Measurements from ENCODE around the gene GPC5.

GPC5 gene

GRCh38 chr13:91596842-91597241, 198.4 kb downstream of the GPC5 start:
- no peak for DNase-seq (ENCODE audit: low read depth)
- H3K9ac ChIP-seq (ENCODE audit: low read length), result no peak overlapping the region
- H3K4me3 ChIP-seq (ENCODE audit: low read length), result no peak overlapping the region
- H3K9me3 ChIP-seq (ENCODE audit: control insufficient read depth, low read length), result no peaks in the 10 kb centered on the region
- no peaks in the 10 kb centered on the region for H3K4me1 ChIP-seq (ENCODE audit: control insufficient read depth, insufficient read depth, low read length)
- H3K36me3 ChIP-seq (ENCODE audit: control insufficient read depth, insufficient read depth, low read length, severe bottlenecking), result no peaks in the 10 kb centered on the region
- H3K27me3 ChIP-seq (replicated peaks; ENCODE audit: control insufficient read depth, insufficient read depth, low read length), result no peaks in the 10 kb centered on the region

DNA sequence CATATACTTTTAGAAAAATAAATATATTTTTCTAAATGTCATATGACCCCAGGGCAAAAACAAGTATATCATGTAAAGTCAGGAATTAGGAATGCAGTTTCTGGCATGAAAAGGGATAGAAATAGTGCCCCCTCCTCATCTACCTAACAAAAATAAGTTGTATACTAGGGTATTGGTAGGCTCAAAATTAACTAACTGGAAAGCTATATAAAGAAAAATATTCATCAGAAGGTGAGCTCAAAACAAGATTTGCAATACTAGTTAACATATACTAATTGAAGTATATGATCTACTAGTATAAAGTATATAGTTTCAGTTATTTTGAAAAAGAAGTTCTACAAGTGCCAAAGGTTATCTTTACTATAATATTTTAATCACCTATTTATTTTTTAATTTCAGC, 200.2 kb downstream of the GPC5 start:
- no peak for DNase-seq (ENCODE audit: low read depth)
- no peaks in the 10 kb centered on the region for H3K4me1 ChIP-seq (ENCODE audit: control insufficient read depth, insufficient read depth, low read length)
- no peak overlapping the region for H3K9ac ChIP-seq (ENCODE audit: low read length)
- H3K27me3 ChIP-seq (replicated peaks; ENCODE audit: control insufficient read depth, insufficient read depth, low read length), result no peaks in the 10 kb centered on the region
- H3K36me3 ChIP-seq (ENCODE audit: control insufficient read depth, insufficient read depth, low read length, severe bottlenecking), result no peaks in the 10 kb centered on the region
- H3K4me3 ChIP-seq (ENCODE audit: low read length), result no peak overlapping the region
- H3K9me3 ChIP-seq (ENCODE audit: control insufficient read depth, low read length), result no peaks in the 10 kb centered on the region

DNA sequence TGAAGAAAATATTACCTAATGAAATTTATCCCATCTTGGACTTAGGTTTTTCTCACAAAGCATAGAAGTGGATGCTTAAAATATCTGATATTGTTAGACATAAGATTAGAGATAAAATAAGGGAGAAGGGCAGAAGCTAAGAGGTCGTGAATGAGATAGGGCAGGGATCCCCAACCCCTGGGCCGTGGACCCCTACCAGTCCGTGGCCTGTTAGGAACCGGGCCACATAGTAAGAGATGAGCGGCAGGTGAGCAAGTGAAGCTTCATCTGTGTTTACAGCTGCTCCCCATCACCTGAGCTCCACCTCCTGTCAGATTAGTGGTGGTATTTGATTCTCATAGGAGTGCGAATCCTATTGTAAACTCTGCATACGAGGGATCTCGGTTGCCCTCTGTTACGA, 202.9 kb downstream of the GPC5 start:
- Histone ChIP-seq H3K9me3 (ENCODE audit: control insufficient read depth, low read length) (no peaks in the 10 kb centered on the region), H3K4me3 (ENCODE audit: low read length) (no peak overlapping the region), H3K4me1 (ENCODE audit: control insufficient read depth, insufficient read depth, low read length) (no peaks in the 10 kb centered on the region), H3K9ac (ENCODE audit: low read length) (no peak overlapping the region), H3K36me3 (ENCODE audit: control insufficient read depth, insufficient read depth, low read length, severe bottlenecking) (no peaks in the 10 kb centered on the region), H3K27me3 (replicated peaks; ENCODE audit: control insufficient read depth, insufficient read depth, low read length) (no peaks in the 10 kb centered on the region)
- no peak for DNase-seq (ENCODE audit: low read depth)

- H3K9ac ChIP-seq (ENCODE audit: low read length), result no peak overlapping the region
- no peak for DNase-seq (ENCODE audit: low read depth)
- H3K4me3 ChIP-seq (ENCODE audit: low read length), result no peak overlapping the region
- no peaks in the 10 kb centered on the region for H3K36me3 ChIP-seq (ENCODE audit: control insufficient read depth, insufficient read depth, low read length, severe bottlenecking)
- H3K27me3 ChIP-seq (replicated peaks; ENCODE audit: control insufficient read depth, insufficient read depth, low read length), result no peaks in the 10 kb centered on the region
- H3K9me3 ChIP-seq (ENCODE audit: control insufficient read depth, low read length), result no peaks in the 10 kb centered on the region
- H3K4me1 ChIP-seq (ENCODE audit: control insufficient read depth, insufficient read depth, low read length), result no peaks in the 10 kb centered on the region
These were observed 203.4 kb downstream of the GPC5 start for GRCh38 chr13:91601807-91602206.

GRCh38 chr13:91609353-91609752, 210.9 kb downstream of the GPC5 start:
- peaks cover 5% of the 10 kb centered on the region for H3K4me1 ChIP-seq (ENCODE audit: control insufficient read depth, insufficient read depth, low read length)
- no peaks in the 10 kb centered on the region for H3K36me3 ChIP-seq (ENCODE audit: control insufficient read depth, insufficient read depth, low read length, severe bottlenecking)
- H3K4me3 ChIP-seq (ENCODE audit: low read length), result peak overlapping the region; percentile 66
- no peaks in the 10 kb centered on the region for H3K9me3 ChIP-seq (ENCODE audit: control insufficient read depth, low read length)
- H3K27me3 ChIP-seq (replicated peaks; ENCODE audit: control insufficient read depth, insufficient read depth, low read length), result no peaks in the 10 kb centered on the region
- DNase-seq (ENCODE audit: low read depth), result no peak
- H3K9ac ChIP-seq (ENCODE audit: low read length), result no peak overlapping the region

DNA sequence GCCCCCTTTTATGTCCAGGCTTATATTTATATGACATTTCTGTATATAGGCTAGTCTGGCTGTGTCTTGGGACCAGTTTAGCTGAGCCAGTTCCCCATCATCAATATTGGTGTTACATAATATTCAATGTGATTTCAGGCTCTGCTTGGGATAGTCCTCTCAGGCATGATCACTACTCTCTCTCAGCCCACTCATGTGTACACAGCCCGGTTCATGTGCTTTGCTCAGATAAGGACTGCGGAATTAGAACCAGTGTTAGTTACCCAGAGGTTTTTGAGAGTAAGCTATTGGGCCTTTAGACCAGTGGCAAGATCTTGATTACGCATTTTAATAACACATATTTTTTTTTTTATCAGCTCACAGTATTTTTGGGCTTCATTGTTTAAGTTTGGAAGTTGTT, 219.9 kb downstream of the GPC5 start:
- no peaks in the 10 kb centered on the region for H3K36me3 ChIP-seq (ENCODE audit: control insufficient read depth, insufficient read depth, low read length, severe bottlenecking)
- no peaks in the 10 kb centered on the region for H3K4me1 ChIP-seq (ENCODE audit: control insufficient read depth, insufficient read depth, low read length)
- no peak for DNase-seq (ENCODE audit: low read depth)
- no peak overlapping the region for H3K9ac ChIP-seq (ENCODE audit: low read length)
- no peak overlapping the region for H3K4me3 ChIP-seq (ENCODE audit: low read length)
- H3K27me3 ChIP-seq (replicated peaks; ENCODE audit: control insufficient read depth, insufficient read depth, low read length), result no peaks in the 10 kb centered on the region
- H3K9me3 ChIP-seq (ENCODE audit: control insufficient read depth, low read length), result no peaks in the 10 kb centered on the region

DNA sequence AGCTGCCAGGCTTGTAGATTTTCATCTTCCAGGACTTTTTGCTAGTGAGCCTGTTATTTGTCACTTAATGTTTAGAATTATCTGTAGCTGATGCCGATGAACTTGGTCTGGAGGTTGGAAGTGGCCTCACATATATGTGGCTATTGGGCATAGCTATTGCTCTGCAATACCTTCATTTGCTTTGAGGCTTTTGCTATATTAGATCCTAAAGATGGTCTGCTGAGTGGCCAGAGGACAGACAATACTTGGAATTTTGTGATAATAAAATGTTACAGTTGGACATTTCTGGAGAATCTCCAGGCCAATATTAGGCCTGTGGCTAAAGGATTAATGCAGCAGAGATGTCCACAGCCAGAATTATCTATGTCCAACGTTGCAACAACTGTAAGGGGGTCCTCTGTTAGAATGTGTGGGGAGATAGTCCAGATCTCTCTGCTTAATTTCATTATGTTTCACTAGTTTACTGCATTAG, 222.3 kb downstream of the GPC5 start:
- Histone ChIP-seq H3K27me3 (replicated peaks; ENCODE audit: control insufficient read depth, insufficient read depth, low read length) (no peaks in the 10 kb centered on the region), H3K9me3 (ENCODE audit: control insufficient read depth, low read length) (no peaks in the 10 kb centered on the region), H3K4me3 (ENCODE audit: low read length) (no peak overlapping the region), H3K36me3 (ENCODE audit: control insufficient read depth, insufficient read depth, low read length, severe bottlenecking) (no peaks in the 10 kb centered on the region), H3K4me1 (ENCODE audit: control insufficient read depth, insufficient read depth, low read length) (no peaks in the 10 kb centered on the region), H3K9ac (ENCODE audit: low read length) (no peak overlapping the region)
- no peak for DNase-seq (ENCODE audit: low read depth)

- Histone ChIP-seq H3K27me3 (replicated peaks; ENCODE audit: control insufficient read depth, insufficient read depth, low read length) (no peaks in the 10 kb centered on the region), H3K9me3 (ENCODE audit: control insufficient read depth, low read length) (no peaks in the 10 kb centered on the region), H3K9ac (ENCODE audit: low read length) (no peak overlapping the region), H3K4me1 (ENCODE audit: control insufficient read depth, insufficient read depth, low read length) (no peaks in the 10 kb centered on the region), H3K4me3 (ENCODE audit: low read length) (no peak overlapping the region), H3K36me3 (ENCODE audit: control insufficient read depth, insufficient read depth, low read length, severe bottlenecking) (no peaks in the 10 kb centered on the region)
- DNase-seq (ENCODE audit: low read depth), result no peak
These were observed 222.7 kb downstream of the GPC5 start for GRCh38 chr13:91621161-91621560.

DNA sequence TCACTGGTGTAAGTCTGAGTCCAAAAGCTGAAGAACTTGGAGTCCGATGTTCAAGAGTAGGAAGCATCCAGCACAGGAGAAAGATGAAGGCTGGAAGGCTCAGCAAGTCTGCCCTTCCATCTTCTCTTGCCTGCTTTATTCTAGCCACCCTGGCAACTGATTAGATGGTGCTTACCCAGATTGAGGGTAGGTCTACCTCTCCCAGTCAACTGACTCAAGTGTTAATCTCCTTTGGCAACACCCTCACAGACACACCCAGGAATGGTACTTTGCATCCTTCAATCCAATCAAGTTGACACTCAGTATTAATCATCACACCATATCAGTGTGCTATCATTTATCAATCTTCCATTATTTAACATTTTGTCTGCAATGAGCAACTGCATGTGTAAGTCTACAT, 223.5 kb downstream of the GPC5 start:
- H3K27me3 ChIP-seq (replicated peaks; ENCODE audit: control insufficient read depth, insufficient read depth, low read length), result no peaks in the 10 kb centered on the region
- H3K9ac ChIP-seq (ENCODE audit: low read length), result no peak overlapping the region
- H3K9me3 ChIP-seq (ENCODE audit: control insufficient read depth, low read length), result no peaks in the 10 kb centered on the region
- H3K4me1 ChIP-seq (ENCODE audit: control insufficient read depth, insufficient read depth, low read length), result no peaks in the 10 kb centered on the region
- H3K4me3 ChIP-seq (ENCODE audit: low read length), result no peak overlapping the region
- H3K36me3 ChIP-seq (ENCODE audit: control insufficient read depth, insufficient read depth, low read length, severe bottlenecking), result no peaks in the 10 kb centered on the region
- no peak for DNase-seq (ENCODE audit: low read depth)

- no peak for DNase-seq (ENCODE audit: low read depth)
- H3K4me3 ChIP-seq (ENCODE audit: low read length), result no peak overlapping the region
These were observed 224.5 kb downstream of the GPC5 start for GRCh38 chr13:91622778-91623550.

DNA sequence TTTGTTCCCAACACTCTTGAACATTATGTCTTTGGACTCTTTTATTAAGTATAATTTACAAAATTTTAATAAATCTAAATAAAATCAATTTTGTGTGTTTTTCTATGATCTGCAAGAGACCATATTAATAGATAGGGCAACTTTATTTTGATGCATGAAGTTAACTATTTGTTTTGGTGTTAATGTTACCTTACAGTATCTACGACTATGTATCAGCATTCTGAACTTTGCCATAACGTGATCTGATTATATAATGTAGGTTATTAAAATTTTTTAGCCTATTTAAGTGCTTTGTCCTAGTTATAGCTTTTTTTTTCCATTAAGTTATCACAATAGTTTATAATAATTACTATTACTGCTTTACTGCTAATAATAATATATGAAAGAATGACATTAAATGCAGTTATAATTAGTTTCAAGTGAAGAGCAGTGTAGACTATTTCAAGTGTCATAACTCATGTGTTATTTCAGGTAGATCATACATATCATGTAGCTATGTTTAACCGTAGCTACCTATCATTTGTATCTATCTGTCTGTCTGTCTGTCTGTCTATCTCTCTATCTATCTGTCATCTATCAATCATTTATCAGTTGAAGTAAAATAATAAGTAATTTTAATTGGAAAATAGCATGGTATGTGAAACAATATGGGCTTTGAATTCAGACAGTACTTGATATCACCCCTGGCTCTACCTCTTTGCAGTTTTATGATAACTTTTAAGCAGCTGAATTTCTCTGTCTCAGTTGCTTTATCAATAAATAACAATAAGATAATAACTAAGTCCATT, 229.7 kb downstream of the GPC5 start:
- no peak overlapping the region for H3K4me3 ChIP-seq (ENCODE audit: low read length)
- H3K4me1 ChIP-seq (ENCODE audit: control insufficient read depth, insufficient read depth, low read length), result peaks cover 17% of the 10 kb centered on the region
- H3K36me3 ChIP-seq (ENCODE audit: control insufficient read depth, insufficient read depth, low read length, severe bottlenecking), result no peaks in the 10 kb centered on the region
- H3K27me3 ChIP-seq (replicated peaks; ENCODE audit: control insufficient read depth, insufficient read depth, low read length), result no peaks in the 10 kb centered on the region
- H3K9ac ChIP-seq (ENCODE audit: low read length), result no peak overlapping the region
- no peaks in the 10 kb centered on the region for H3K9me3 ChIP-seq (ENCODE audit: control insufficient read depth, low read length)
- no peak for DNase-seq (ENCODE audit: low read depth)

More at GRCh38 chr13:91622778-91623550, 224.5 kb downstream of the GPC5 start:
- Histone ChIP-seq H3K27me3 (replicated peaks; ENCODE audit: control insufficient read depth, insufficient read depth, low read length) (no peaks in the 10 kb centered on the region), H3K9me3 (ENCODE audit: control insufficient read depth, low read length) (no peaks in the 10 kb centered on the region), H3K4me1 (ENCODE audit: control insufficient read depth, insufficient read depth, low read length) (no peaks in the 10 kb centered on the region), H3K36me3 (ENCODE audit: control insufficient read depth, insufficient read depth, low read length, severe bottlenecking) (no peaks in the 10 kb centered on the region), H3K9ac (ENCODE audit: low read length) (no peak overlapping the region)

Data from adipocyte (in vitro differentiated cells).